H1 (cell line): Measurements from ENCODE around the gene GLDC. TPM values are rescaled to one million over a fixed set of nuclear protein-coding genes. Genes with fewer than 3 reads are reported as not detected.
A peak's percentile ranks its signal among the peaks of the same experiment; 100 is the strongest.

Experiments used
- ATF2 ChIP-seq: IDR thresholded peaks from 2 replicates; pipeline ENCODE4 v1.6.1; 2012; ENCODE audit warnings: low read length, inconsistent platforms
- CHD7 ChIP-seq: fragments of 300-600 bp; sonication (generic); IDR thresholded peaks from 2 replicates; pipeline ENCODE4 v1.7.1; 2012; ENCODE audit warnings: low read length, moderate library complexity, mild to moderate bottlenecking, inconsistent platforms; ENCODE audit not compliant: insufficient replicate concordance
- RAD21 ChIP-seq, 2 experiments: IDR thresholded peaks in 1 of 2; conservative IDR thresholded peaks in 1 of 2; 2 replicates each; pipeline ENCODE4 v1.6.1; 2011; ENCODE audit warnings: low read depth in 2 of 2, low read length in 2 of 2, improper control_type of control experiment in 1 of 2, inconsistent platforms in 1 of 2, mild to moderate bottlenecking in 1 of 2, moderate library complexity in 1 of 2
- SP1 ChIP-seq: IDR thresholded peaks from 2 replicates; pipeline ENCODE4 v1.6.1; 2011; ENCODE audit warnings: low read depth, low read length
- polyA plus RNA-seq, 7 experiments: library from polyadenylated mRNA; depleted of rRNA in 3 of 7; stranded (reverse) in 5 of 7; unstranded in 2 of 7; fragments of >200 nt in 5 of 7; fragments of 200-250 nt in 2 of 7; gene quantifications; 1 replicate in 5 of 7; 2 replicates in 1 of 7; 4 replicates in 1 of 7; pipeline versions ENCODE4 v1.2.1 to v1.2.3, GENCODE V29; 2011 to 2013; ENCODE audit warnings: missing spikeins in 2 of 7, mixed read lengths in 2 of 7
- total RNA-seq: library from RNA; stranded (reverse); fragmentation: NEBNext Ultra II Directional; extraction: Animal tissue kit (Norgen Biotek cat#: 25700); gene quantifications from 2 replicates; pipeline ENCODE4 v1.2.1, GENCODE V29; 2021

The GLDC gene
- total and polyA plus RNA-seq, 2 of the 8 experiments (the other 6 are each of a cell fraction or from before 2014, with no cell fraction given), result 48.8 to 101 TPM

- no peak for TF ChIP-seq CHD7
- TF ChIP-seq SP1, result peak; percentile 74; the same call in 1 of the 2 replicates
- TF ChIP-seq RAD21 (IDR thresholded peaks at IDR 0.05 in 1 of 2, conservative IDR thresholded peaks at IDR 0.05 in 1 of 2; ENCODE audit: low read depth in 2 of 2, low read length in 2 of 2), result no peak
- TF ChIP-seq ATF2, result no peak
- TF ChIP-seq, all 59 proteins: peak for 15
Measured at GRCh38 chr9:6645355-6646292, at the start of gene GLDC (continued).
